Liver (tissue), 9 donors: ENCODE data around the gene MRAP. TPM values are rescaled to one million over a fixed set of nuclear protein-coding genes. Genes with fewer than 3 reads are reported as not detected.

ENCODE experiments used
- DNase-seq: peaks from one replicate; pipeline ENCODE4 v3.0.0-alpha.2; 2017; ENCODE audit warnings: low spot score
- H3K27ac ChIP-seq, 2 donors: one replicate each; pipeline ENCODE4 v1.7.0; 2013; ENCODE audit warnings: inconsistent platforms in 2 of 2, low read length in 2 of 2, control low read depth in 1 of 2, low read depth in 1 of 2, mild to moderate bottlenecking in 1 of 2
- H3K27me3 ChIP-seq, 4 donors: one replicate each; pipeline versions ENCODE4 v1.6.1 to v1.7.0; 2013; ENCODE audit warnings: low read length in 3 of 4, inconsistent platforms in 1 of 4, mild to moderate bottlenecking in 1 of 4, moderate library complexity in 1 of 4; ENCODE audit not compliant: control insufficient read depth in 4 of 4, insufficient read depth in 4 of 4
- H3K36me3 ChIP-seq, 4 donors: one replicate each; pipeline versions ENCODE4 v1.6.1 to v1.7.0; 2013; ENCODE audit warnings: low read length in 3 of 4, mild to moderate bottlenecking in 3 of 4, low read depth in 1 of 4, moderate library complexity in 1 of 4; ENCODE audit not compliant: control insufficient read depth in 4 of 4, insufficient read depth in 3 of 4
- H3K4me1 ChIP-seq, 4 donors: one replicate each; pipeline versions ENCODE4 v1.6.1 to v1.7.0; 2013; ENCODE audit warnings: low read length in 3 of 4, mild to moderate bottlenecking in 3 of 4, moderate library complexity in 1 of 4; ENCODE audit not compliant: control insufficient read depth in 4 of 4, insufficient read depth in 4 of 4
- H3K4me3 ChIP-seq, 3 donors: one replicate each; pipeline versions ENCODE4 v1.6.1 to v1.7.0; 2013; ENCODE audit warnings: low read length in 3 of 3, control low read depth in 1 of 3, low read depth in 1 of 3, mild to moderate bottlenecking in 1 of 3
- H3K9ac ChIP-seq, 2 donors: one replicate each; pipeline ENCODE4 v1.7.0; 2013; ENCODE audit warnings: low read length in 2 of 2, mild to moderate bottlenecking in 2 of 2, moderate library complexity in 2 of 2, control low read depth in 1 of 2, low read depth in 1 of 2
- H3K9me3 ChIP-seq, 4 donors: one replicate each; pipeline versions ENCODE4 v1.6.1 to v1.7.0; 2013; ENCODE audit warnings: low read length in 3 of 4; ENCODE audit not compliant: control insufficient read depth in 4 of 4
- CTCF ChIP-seq: fragments of 150-350 bp; IDR thresholded peaks from 2 replicates; pipeline ENCODE4 v1.5.1; 2017; ENCODE audit warnings: improper control_type of control experiment, low read depth, low read length; ENCODE audit not compliant: missing input control
- EGR1 ChIP-seq, 2 donors: IDR thresholded peaks; 2 replicates each; pipeline ENCODE4 v1.6.1; 2016 to 2018; ENCODE audit warnings: antibody characterized with exemption in 2 of 2, low read depth in 2 of 2
- FOXA1 ChIP-seq: IDR thresholded peaks from 2 replicates; pipeline ENCODE4 v1.6.1; 2016; ENCODE audit warnings: antibody characterized with exemption
- FOXA2 ChIP-seq: IDR thresholded peaks from 2 replicates; pipeline ENCODE4 v1.6.1; 2016; ENCODE audit warnings: antibody characterized with exemption
- GABPA ChIP-seq, 2 donors: IDR thresholded peaks in 1 of 2; conservative IDR thresholded peaks in 1 of 2; 2 replicates each; pipeline ENCODE4 v1.6.1; 2016; ENCODE audit warnings: antibody characterized with exemption in 2 of 2, mild to moderate bottlenecking in 1 of 2, moderate library complexity in 1 of 2
- HNF4A ChIP-seq, 2 donors: conservative IDR thresholded peaks; 2 replicates each; pipeline ENCODE4 v1.6.1; 2016; ENCODE audit warnings: antibody characterized with exemption in 2 of 2, mild to moderate bottlenecking in 2 of 2
- HNF4G ChIP-seq: IDR thresholded peaks from 2 replicates; pipeline ENCODE4 v1.6.1; 2016; ENCODE audit warnings: antibody characterized with exemption
- JUND ChIP-seq, 2 donors: IDR thresholded peaks; 2 replicates each; pipeline ENCODE4 v1.6.1; 2016; ENCODE audit warnings: antibody characterized with exemption in 2 of 2
- MAX ChIP-seq: IDR thresholded peaks from 2 replicates; pipeline ENCODE4 v1.6.1; 2016; ENCODE audit warnings: antibody characterized with exemption
- NR2F2 ChIP-seq: IDR thresholded peaks from 2 replicates; pipeline ENCODE4 v1.6.1; 2016; ENCODE audit warnings: antibody characterized with exemption
- RAD21 ChIP-seq, 2 donors: IDR thresholded peaks; 2 replicates each; pipeline ENCODE4 v1.6.1; 2016; ENCODE audit warnings: antibody characterized with exemption in 2 of 2, mild to moderate bottlenecking in 2 of 2
- REST ChIP-seq: IDR thresholded peaks from 2 replicates; pipeline ENCODE4 v1.6.1; 2016; ENCODE audit warnings: antibody characterized with exemption, mild to moderate bottlenecking
- RXRA ChIP-seq, 2 donors: IDR thresholded peaks; 2 replicates each; pipeline ENCODE4 v1.6.1; 2017 to 2018; ENCODE audit warnings: antibody characterized with exemption in 2 of 2, mild to moderate bottlenecking in 1 of 2
- SP1 ChIP-seq: IDR thresholded peaks from 2 replicates; pipeline ENCODE4 v1.6.1; 2018; ENCODE audit warnings: antibody characterized with exemption, mild to moderate bottlenecking
- TAF1 ChIP-seq: conservative IDR thresholded peaks from 2 replicates; pipeline ENCODE4 v1.6.1; 2016; ENCODE audit warnings: antibody characterized with exemption, mild to moderate bottlenecking
- YY1 ChIP-seq: IDR thresholded peaks from 2 replicates; pipeline ENCODE4 v1.6.1; 2016; ENCODE audit warnings: antibody characterized with exemption, mild to moderate bottlenecking
- ZBTB33 ChIP-seq: IDR thresholded peaks from 2 replicates; pipeline ENCODE4 v1.6.1; 2016; ENCODE audit warnings: antibody characterized with exemption
- WGBS: extraction: QIAGEN DNeasy Blood & Tissue Kit; methylation state at CpG from one replicate; pipeline ENCODE4 v1.1.7; 2013; 5-methylcytosine and 5-hydroxymethylcytosine counted together
- polyA plus RNA-seq, 2 donors: library from polyadenylated mRNA; stranded (reverse) in 1 of 2; unstranded in 1 of 2; fragments of 200-250 nt in 1 of 2; fragments of >200 nt in 1 of 2; fragmentation: Nextera tagmentation in 1 of 2; extraction: Ambion mirVana in 1 of 2; gene quantifications; one replicate each; pipeline versions ENCODE4 v1.2.1 to v1.2.3, GENCODE V29; 2013 to 2015
- total RNA-seq, 2 donors: library from RNA; depleted of rRNA; stranded (reverse); fragments of >200 nt; gene quantifications; one replicate each; pipeline ENCODE4 v1.2.3, GENCODE V29; 2014
- TF ChIP-seq, protein P1 (sequence below): IDR thresholded peaks from 2 replicates; pipeline ENCODE4 v1.6.1; 2016; ENCODE audit warnings: antibody characterized with exemption
- donor health status: healthy.
- donor health status: healthy.
- donor health status: healthy.
- donor health status: healthy.
- donor health status: healthy.

The MRAP gene
- total and polyA plus RNA-seq, 4 donors, result 0.17 to 0.79 TPM; not detected in 2

DNA sequence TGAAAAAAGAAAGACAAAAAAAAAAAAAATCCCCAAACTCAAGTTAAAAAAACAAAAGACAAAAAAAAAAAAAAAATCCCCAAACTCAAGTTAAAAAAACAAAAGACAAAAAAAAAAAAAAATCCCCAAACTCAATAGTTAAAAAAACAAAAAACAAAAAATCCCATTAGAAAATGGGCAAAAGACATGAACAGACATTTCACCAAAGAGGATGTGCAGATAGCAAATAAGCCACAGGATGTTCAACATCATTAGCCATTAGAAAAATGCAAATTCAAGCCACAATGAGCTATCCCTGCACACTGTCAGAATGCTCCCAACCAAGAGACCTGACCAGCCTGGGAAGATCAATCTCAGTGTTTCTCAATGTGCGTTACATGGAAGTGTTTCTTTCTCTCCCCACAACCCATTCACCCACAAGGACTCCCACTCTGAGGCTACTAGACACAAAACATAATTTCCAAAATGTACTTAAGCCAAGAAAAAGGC is 33.9 kb downstream of the MRAP start:
- H3K36me3 ChIP-seq, result peaks cover 13 to 66% (median 37%) of the 10 kb centered on the region in 4 donors
- no peak for TF ChIP-seq NR2F2
- no peak for TF ChIP-seq SP1
- TF ChIP-seq JUND (IDR thresholded peaks at IDR 0.05), result no peak
- TF ChIP-seq TAF1, result no peak
- TF ChIP-seq FOXA1, result no peak
- TF ChIP-seq EGR1 (IDR thresholded peaks at IDR 0.05; ENCODE audit: low read depth in 2 of 2), result no peak
- TF ChIP-seq HNF4G, result no peak
- TF ChIP-seq, protein P1, sequence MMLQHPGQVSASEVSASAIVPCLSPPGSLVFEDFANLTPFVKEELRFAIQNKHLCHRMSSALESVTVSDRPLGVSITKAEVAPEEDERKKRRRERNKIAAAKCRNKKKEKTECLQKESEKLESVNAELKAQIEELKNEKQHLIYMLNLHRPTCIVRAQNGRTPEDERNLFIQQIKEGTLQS, result no peak
- no peak for TF ChIP-seq HNF4A (conservative IDR thresholded peaks at IDR 0.05)
- no peak overlapping the region for H3K4me3 ChIP-seq
- no peaks in the 10 kb centered on the region for H3K27me3 ChIP-seq
- 99% methylated on average over 1 of the region's 1 CpG for WGBS
- no peaks in the 10 kb centered on the region for H3K4me1 ChIP-seq
- H3K9ac ChIP-seq, result no peak overlapping the region
- no peak overlapping the region for H3K27ac ChIP-seq
- no peak for DNase-seq
- no peaks in the 10 kb centered on the region for H3K9me3 ChIP-seq

GRCh38 chr21:32333953-32334673 is 35.5 kb downstream of the MRAP start:
- H3K9ac ChIP-seq, result no peak overlapping the region
- H3K9me3 ChIP-seq, result no peaks in the 10 kb centered on the region
- H3K27ac ChIP-seq, result no peak overlapping the region
- DNase-seq, result no peak
- no peaks in the 10 kb centered on the region for H3K4me1 ChIP-seq
- H3K27me3 ChIP-seq, result no peaks in the 10 kb centered on the region
- H3K36me3 ChIP-seq, result peaks cover 15 to 75% (median 43%) of the 10 kb centered on the region in 4 donors
- no peak overlapping the region for H3K4me3 ChIP-seq
- WGBS, result 97% methylated on average over 19 of the region's 19 CpGs
- TF ChIP-seq RXRA (IDR thresholded peaks at IDR 0.05) (no peak), REST (no peak), RAD21 (IDR thresholded peaks at IDR 0.05) (no peak), GABPA (IDR thresholded peaks at IDR 0.05 in 1 of 2, conservative IDR thresholded peaks at IDR 0.05 in 1 of 2) (no peak), NR2F2 (no peak), FOXA1 (no peak), HNF4A (conservative IDR thresholded peaks at IDR 0.05) (no peak), MAX (no peak), ZBTB33 (no peak), JUND (IDR thresholded peaks at IDR 0.05) (no peak), YY1 (no peak), EGR1 (IDR thresholded peaks at IDR 0.05; ENCODE audit: low read depth in 2 of 2) (no peak), SP1 (no peak), TAF1 (no peak), FOXA2 (no peak), HNF4G (no peak), CTCF (no peak)
- TF ChIP-seq, protein P1, result no peak
